Cardiac muscle cell (in vitro differentiated cells and primary cell): ENCODE results near the gene SQSTM1. TPM values are rescaled to one million over a fixed set of nuclear protein-coding genes. Genes with fewer than 3 reads are reported as not detected.
A peak's percentile ranks its signal among the peaks of the same experiment; 100 is the strongest.

ENCODE experiments used
- DNase-seq, 2 donors: peaks; one replicate each; pipeline versions ENCODE4 v3.0.0 to v3.0.0-alpha.2; 2010 to 2017; ENCODE audit warnings: low read depth in 1 of 2, low spot score in 1 of 2
- H3K27ac ChIP-seq: fragments of 200-600 bp; sonication (generic); 2 replicates; pipeline ENCODE4 v1.5.1; 2016
- H3K27me3 ChIP-seq: fragments of 200-600 bp; sonication (generic); 2 replicates; pipeline ENCODE4 v1.6.0; 2016; ENCODE audit warnings: control low read depth
- H3K36me3 ChIP-seq: fragments of 200-600 bp; sonication (generic); 2 replicates; pipeline ENCODE4 v1.5.1; 2016; ENCODE audit warnings: control low read depth
- H3K4me1 ChIP-seq: fragments of 200-600 bp; sonication (generic); 2 replicates; pipeline ENCODE4 v1.8.1; 2017; ENCODE audit warnings: low read depth, mild to moderate bottlenecking, mixed run types
- H3K4me3 ChIP-seq: fragments of 200-600 bp; sonication (generic); 2 replicates; pipeline ENCODE4 v1.5.1; 2016; ENCODE audit warnings: mild to moderate bottlenecking
- H3K9me3 ChIP-seq: fragments of 200-600 bp; sonication (generic); 2 replicates; pipeline ENCODE4 v1.5.1; 2017; ENCODE audit warnings: low read depth, mild to moderate bottlenecking, control low read depth
- polyA plus RNA-seq: library from polyadenylated mRNA; unstranded; fragments of >200 nt; fragmentation: Nextera tagmentation; extraction: Ambion mirVana; gene quantifications from 2 replicates; pipeline ENCODE4 v1.2.1, GENCODE V29; 2016
- total RNA-seq: library from RNA; depleted of rRNA; stranded (reverse); fragments of >200 nt; gene quantifications from 2 replicates; pipeline ENCODE4 v1.2.3, GENCODE V29; 2016
- TF ChIP-seq, protein P1 (sequence below): IDR thresholded peaks from 2 replicates; pipeline ENCODE4 v1.5.1; 2012; ENCODE audit warnings: low read depth, mild to moderate bottlenecking, low read length

SQSTM1 gene
- 110 and 115 TPM in 2 replicates for total RNA-seq
- 108 and 144 TPM in 2 replicates for polyA plus RNA-seq

DNA sequence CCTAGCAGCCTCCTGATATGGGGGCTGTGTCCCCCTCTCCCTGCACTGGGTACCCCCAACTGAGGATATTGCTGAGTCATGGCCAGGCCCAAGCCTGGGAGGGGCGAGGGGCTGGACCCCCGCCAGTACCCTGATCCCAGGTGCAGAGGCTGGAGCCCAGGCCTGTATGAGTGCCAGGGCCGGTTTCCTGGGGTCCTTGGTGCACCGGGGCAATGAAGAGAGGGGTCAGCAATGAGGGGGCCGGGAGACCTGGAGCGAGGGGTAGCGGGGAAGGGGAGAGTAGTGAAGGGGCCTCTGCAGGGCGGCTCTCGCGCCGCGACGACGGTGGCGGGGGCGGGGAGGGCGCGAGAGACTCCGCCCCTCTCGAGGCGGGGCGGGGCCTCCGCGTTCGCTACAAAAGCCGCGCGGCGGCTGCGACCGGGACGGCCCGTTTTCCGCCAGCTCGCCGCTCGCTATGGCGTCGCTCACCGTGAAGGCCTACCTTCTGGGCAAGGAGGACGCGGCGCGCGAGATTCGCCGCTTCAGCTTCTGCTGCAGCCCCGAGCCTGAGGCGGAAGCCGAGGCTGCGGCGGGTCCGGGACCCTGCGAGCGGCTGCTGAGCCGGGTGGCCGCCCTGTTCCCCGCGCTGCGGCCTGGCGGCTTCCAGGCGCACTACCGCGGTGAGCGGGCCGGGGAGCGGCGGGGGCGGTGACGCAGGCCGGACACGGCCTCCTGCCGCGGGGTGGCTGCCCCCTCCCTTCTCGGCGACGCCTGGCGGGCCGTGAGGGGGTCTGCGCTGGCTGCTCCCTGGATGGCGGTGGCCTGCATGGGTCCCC is at the start of gene SQSTM1:
SQSTM1 (plus strand) TSS at position 423 of the 815 bp plus-strand sequence; CDS start at position 455, 32 bp downstream.
- no peaks in the 10 kb centered on the region for H3K9me3 ChIP-seq
- no peaks in the 10 kb centered on the region for H3K27me3 ChIP-seq
- H3K27ac ChIP-seq = peak within 1 kb of the TSS; percentile 94
- peak; percentile 87 to 93 for DNase-seq
- H3K36me3 ChIP-seq = peaks cover 22% of the 10 kb centered on the region
- peak within 1 kb of the TSS; percentile 73 for H3K4me3 ChIP-seq
- TF ChIP-seq, protein P1, sequence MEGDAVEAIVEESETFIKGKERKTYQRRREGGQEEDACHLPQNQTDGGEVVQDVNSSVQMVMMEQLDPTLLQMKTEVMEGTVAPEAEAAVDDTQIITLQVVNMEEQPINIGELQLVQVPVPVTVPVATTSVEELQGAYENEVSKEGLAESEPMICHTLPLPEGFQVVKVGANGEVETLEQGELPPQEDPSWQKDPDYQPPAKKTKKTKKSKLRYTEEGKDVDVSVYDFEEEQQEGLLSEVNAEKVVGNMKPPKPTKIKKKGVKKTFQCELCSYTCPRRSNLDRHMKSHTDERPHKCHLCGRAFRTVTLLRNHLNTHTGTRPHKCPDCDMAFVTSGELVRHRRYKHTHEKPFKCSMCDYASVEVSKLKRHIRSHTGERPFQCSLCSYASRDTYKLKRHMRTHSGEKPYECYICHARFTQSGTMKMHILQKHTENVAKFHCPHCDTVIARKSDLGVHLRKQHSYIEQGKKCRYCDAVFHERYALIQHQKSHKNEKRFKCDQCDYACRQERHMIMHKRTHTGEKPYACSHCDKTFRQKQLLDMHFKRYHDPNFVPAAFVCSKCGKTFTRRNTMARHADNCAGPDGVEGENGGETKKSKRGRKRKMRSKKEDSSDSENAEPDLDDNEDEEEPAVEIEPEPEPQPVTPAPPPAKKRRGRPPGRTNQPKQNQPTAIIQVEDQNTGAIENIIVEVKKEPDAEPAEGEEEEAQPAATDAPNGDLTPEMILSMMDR = no peak
- H3K4me1 ChIP-seq = peaks cover 23% of the 10 kb centered on the region

DNA sequence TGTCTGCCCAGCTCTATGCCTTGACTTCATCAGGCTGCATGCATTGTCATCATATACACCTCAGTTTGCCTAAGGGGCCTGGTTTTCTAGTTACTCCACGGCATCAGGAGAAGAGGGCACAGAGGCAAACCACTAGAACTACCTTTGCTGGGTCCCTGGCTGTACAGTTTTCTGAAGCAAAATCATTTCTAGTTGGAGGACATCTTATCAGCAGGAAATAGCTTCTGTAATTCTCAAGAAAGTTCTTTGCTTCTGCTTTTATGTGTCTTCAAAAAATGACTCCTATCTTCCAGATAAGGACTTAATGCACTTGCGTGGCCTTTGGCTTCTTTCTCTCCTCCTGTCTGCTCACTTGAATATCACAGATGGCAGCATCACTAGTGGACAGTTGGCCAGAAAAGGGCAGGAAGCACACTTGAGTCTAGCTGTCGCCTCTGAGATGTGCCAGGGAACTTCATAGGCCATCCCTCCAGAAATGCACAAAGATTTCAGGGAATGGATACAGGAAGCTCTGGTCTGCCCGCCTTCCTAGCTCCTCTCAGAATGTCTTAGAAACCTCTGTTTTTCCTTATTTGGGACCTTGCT is 49.3 kb upstream of the SQSTM1 start:
- H3K4me1 ChIP-seq = no peaks in the 10 kb centered on the region
- no peaks in the 10 kb centered on the region for H3K9me3 ChIP-seq
- DNase-seq = peak in 1 of 2 donors; percentile 15
- no peak overlapping the region for H3K4me3 ChIP-seq
- no peaks in the 10 kb centered on the region for H3K27me3 ChIP-seq
- TF ChIP-seq, protein P1 = no peak
- peaks cover 70% of the 10 kb centered on the region for H3K36me3 ChIP-seq
- no peak overlapping the region for H3K27ac ChIP-seq

DNA sequence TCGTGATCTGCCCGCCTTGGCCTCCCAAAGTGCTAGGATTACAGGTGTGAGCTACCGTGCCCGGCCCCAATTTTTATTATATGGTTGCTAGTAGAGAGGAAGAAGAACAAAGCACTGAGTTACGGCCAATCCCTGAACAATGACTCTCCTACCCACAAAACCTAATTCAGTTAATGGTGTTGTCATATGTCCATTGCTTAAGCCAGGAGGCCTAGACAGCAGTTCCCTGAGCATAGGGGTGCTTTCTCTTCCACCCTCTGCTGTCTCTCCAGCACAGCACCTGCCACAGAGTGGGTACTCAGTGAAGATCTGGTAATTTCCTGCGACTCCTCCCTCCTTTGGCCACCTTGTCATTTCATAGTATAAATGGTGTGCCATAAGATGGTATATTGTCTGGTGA is 48.4 kb upstream of the SQSTM1 start:
- peaks cover 68% of the 10 kb centered on the region for H3K36me3 ChIP-seq
- TF ChIP-seq, protein P1 = no peak
- no peaks in the 10 kb centered on the region for H3K9me3 ChIP-seq
- no peak overlapping the region for H3K4me3 ChIP-seq
- no peaks in the 10 kb centered on the region for H3K4me1 ChIP-seq
- no peaks in the 10 kb centered on the region for H3K27me3 ChIP-seq
- H3K27ac ChIP-seq = no peak overlapping the region
- no peak for DNase-seq

DNA sequence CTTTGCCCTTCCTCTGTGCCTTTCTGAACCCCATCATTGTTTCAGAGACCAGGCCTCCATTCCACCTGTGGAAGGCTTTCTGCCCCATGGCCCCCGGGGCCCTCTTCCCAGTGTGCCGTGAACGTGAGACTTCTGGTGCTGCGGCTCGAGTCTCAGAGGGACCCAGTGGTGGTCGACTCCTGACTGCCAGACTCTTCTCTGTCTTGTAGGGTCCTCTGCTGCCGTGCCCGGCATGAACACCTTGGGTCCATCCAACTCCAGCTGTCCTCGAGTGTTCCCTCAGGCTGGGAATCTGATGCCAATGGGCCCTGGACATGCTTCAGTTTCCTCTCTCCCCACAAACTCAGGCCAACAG is 47.0 kb upstream of the SQSTM1 start:
- no peak overlapping the region for H3K4me3 ChIP-seq
- TF ChIP-seq, protein P1 = no peak
- no peaks in the 10 kb centered on the region for H3K9me3 ChIP-seq
- no peak overlapping the region for H3K27ac ChIP-seq
- no peaks in the 10 kb centered on the region for H3K27me3 ChIP-seq
- no peak for DNase-seq
- H3K4me1 ChIP-seq = no peaks in the 10 kb centered on the region
- H3K36me3 ChIP-seq = peaks cover 78% of the 10 kb centered on the region

DNA sequence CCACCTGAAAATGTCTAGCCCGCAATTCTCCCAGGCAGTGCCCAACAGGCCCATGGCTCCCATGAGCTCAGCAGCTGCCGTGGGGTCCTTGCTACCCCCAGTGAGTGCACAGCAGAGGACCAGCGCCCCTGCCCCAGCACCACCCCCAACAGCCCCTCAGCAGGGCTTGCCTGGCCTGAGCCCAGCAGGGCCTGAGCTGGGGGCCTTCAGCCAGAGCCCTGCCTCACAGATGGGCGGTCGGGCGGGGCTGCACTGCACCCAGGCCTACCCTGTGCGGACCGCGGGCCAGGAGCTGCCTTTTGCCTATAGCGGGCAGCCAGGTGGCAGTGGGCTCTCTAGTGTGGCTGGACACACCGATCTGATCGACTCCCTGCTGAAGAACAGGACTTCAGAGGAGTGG is 46.3 kb upstream of the SQSTM1 start:
- H3K27ac ChIP-seq = no peak overlapping the region
- TF ChIP-seq, protein P1 = no peak
- H3K4me3 ChIP-seq = no peak overlapping the region
- H3K36me3 ChIP-seq = peaks cover 73% of the 10 kb centered on the region
- no peaks in the 10 kb centered on the region for H3K4me1 ChIP-seq
- H3K27me3 ChIP-seq = no peaks in the 10 kb centered on the region
- no peak for DNase-seq
- H3K9me3 ChIP-seq = no peaks in the 10 kb centered on the region
